Vagina (tissue), 2 donors: Measurements from ENCODE around the gene COL25A1. TPM values are rescaled to one million over a fixed set of nuclear protein-coding genes. Genes with fewer than 3 reads are reported as not detected.

Experiments used
- DNase-seq, 2 donors: peaks; one replicate each; pipeline ENCODE4 v3.0.0-alpha.2; 2017; ENCODE audit errors: extremely low spot score in 2 of 2
- H3K27ac ChIP-seq: fragments of 200-600 bp; sonication (generic); one replicate; pipeline ENCODE4 v1.5.1; 2019
- H3K27me3 ChIP-seq: fragments of 200-600 bp; sonication (generic); one replicate; pipeline ENCODE4 v1.5.1; 2019
- H3K36me3 ChIP-seq, 2 donors: fragments of 200-600 bp; sonication (generic); one replicate each; pipeline ENCODE4 v1.5.1; 2017 to 2019
- H3K4me1 ChIP-seq: fragments of 200-600 bp; sonication (generic); one replicate; pipeline ENCODE4 v1.5.1; 2019
- H3K4me3 ChIP-seq, 2 donors: fragments of 200-600 bp; sonication (generic); 1 replicate in 1 of 2; 2 replicates in 1 of 2; pipeline ENCODE4 v1.5.1; 2016 to 2019
- H3K9me3 ChIP-seq: fragments of 200-600 bp; sonication (generic); one replicate; pipeline ENCODE4 v1.5.1; 2019
- POLR2A ChIP-seq, 2 donors: fragments of 450-650 bp; IDR thresholded peaks; one replicate each; pipeline ENCODE4 v1.6.1; 2017; ENCODE audit warnings: antibody characterized with exemption in 2 of 2, mild to moderate bottlenecking in 2 of 2, moderate library complexity in 2 of 2
- POLR2AphosphoS5 ChIP-seq, 2 donors: sonication (generic); formaldehyde crosslinking; IDR thresholded peaks; one replicate each; pipeline ENCODE4 v1.9.0; 2017; ENCODE audit warnings: antibody characterized with exemption in 2 of 2, mild to moderate bottlenecking in 2 of 2, low read depth in 1 of 2; ENCODE audit not compliant: insufficient read depth in 1 of 2
- intact Hi-C: fragments of 100-400 bp; cut with DNase I; formaldehyde crosslinking; loops from one replicate; pipeline ENCODE4 v1.15.1; 2023
- total RNA-seq: library from RNA; depleted of rRNA; stranded (reverse); fragments of >200 nt; gene quantifications from one replicate; pipeline ENCODE4 v1.2.3, GENCODE V29; 2016
- TF ChIP-seq, protein P1 (sequence below), 3 experiments: fragments of 450-650 bp in 2 of 3; fragments of 200-600 bp in 1 of 3; sonication (generic) in 1 of 3; IDR thresholded peaks; one replicate each; pipeline ENCODE4 v1.5.1; 2017 to 2019; ENCODE audit warnings: antibody characterized with exemption in 3 of 3, mild to moderate bottlenecking in 2 of 3, moderate library complexity in 2 of 3

Gene COL25A1
- total RNA-seq, 1 donor from 2014 or later, result 0.49 TPM

DNA sequence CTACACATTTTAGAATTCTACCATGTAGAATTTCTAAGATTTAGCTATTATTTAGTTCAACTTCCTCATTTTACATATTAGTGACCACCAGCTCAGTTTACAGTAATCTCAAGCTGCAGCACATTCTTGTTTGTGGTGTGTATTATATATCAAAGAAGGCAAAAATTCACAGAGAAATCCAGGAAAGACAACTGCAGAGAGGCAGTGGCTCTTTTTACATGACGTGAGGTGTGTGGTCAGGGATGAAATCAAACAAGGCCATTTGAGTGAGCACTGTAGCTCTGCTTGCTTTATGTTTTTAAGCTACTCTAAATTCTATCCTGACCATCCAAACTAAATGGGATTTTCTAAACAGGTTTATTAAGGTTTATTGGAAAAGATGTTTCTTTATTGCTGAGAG, 71.1 kb downstream of the COL25A1 start:
- intact Hi-C loops, result no loop called here
- no peak for TF ChIP-seq POLR2AphosphoS5 (IDR thresholded peaks at IDR 0.05; ENCODE audit: insufficient read depth in 1 of 2, low read depth in 1 of 2)
- TF ChIP-seq, protein P1, sequence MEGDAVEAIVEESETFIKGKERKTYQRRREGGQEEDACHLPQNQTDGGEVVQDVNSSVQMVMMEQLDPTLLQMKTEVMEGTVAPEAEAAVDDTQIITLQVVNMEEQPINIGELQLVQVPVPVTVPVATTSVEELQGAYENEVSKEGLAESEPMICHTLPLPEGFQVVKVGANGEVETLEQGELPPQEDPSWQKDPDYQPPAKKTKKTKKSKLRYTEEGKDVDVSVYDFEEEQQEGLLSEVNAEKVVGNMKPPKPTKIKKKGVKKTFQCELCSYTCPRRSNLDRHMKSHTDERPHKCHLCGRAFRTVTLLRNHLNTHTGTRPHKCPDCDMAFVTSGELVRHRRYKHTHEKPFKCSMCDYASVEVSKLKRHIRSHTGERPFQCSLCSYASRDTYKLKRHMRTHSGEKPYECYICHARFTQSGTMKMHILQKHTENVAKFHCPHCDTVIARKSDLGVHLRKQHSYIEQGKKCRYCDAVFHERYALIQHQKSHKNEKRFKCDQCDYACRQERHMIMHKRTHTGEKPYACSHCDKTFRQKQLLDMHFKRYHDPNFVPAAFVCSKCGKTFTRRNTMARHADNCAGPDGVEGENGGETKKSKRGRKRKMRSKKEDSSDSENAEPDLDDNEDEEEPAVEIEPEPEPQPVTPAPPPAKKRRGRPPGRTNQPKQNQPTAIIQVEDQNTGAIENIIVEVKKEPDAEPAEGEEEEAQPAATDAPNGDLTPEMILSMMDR (IDR thresholded peaks at IDR 0.05), result no peak
- no peak for TF ChIP-seq POLR2A (IDR thresholded peaks at IDR 0.05)

DNA sequence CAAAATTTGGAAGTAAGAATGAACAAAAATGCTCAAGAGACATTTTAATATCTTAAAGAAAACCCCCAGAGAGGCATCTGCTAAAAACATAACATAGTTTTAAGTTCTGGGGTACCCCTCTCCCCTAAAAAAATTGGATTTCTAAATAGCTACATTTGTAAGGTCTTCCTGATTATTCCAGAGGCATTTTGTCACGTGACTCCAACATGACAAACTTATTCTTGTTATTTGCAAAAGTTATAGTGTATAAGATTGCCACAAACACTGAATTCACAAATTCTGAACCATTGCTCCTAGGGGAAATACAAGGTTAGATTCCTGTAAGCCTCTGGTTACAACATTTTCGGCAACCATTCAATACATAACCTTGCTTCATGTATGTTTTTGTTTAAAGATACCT, 73.4 kb downstream of the COL25A1 start:
- no peak for DNase-seq
- TF ChIP-seq POLR2A (IDR thresholded peaks at IDR 0.05), result no peak
- Histone ChIP-seq H3K4me1 (no peaks in the 10 kb centered on the region), H3K27ac (no peak overlapping the region), H3K4me3 (no peak overlapping the region), H3K36me3 (no peaks in the 10 kb centered on the region), H3K9me3 (no peaks in the 10 kb centered on the region), H3K27me3 (no peaks in the 10 kb centered on the region)
- intact Hi-C loops, result no loop called here

More for the DNA sequence above, 71.1 kb downstream of the COL25A1 start:
- no peak overlapping the region for H3K4me3 ChIP-seq
- H3K27ac ChIP-seq, result no peak overlapping the region
- H3K27me3 ChIP-seq, result no peaks in the 10 kb centered on the region
- no peak for DNase-seq
- H3K9me3 ChIP-seq, result no peaks in the 10 kb centered on the region
- H3K36me3 ChIP-seq, result no peaks in the 10 kb centered on the region
- no peaks in the 10 kb centered on the region for H3K4me1 ChIP-seq

GRCh38 chr4:109218288-109218687, 84.2 kb downstream of the COL25A1 start:
- Histone ChIP-seq H3K36me3 (no peaks in the 10 kb centered on the region), H3K4me3 (no peak overlapping the region), H3K27me3 (no peaks in the 10 kb centered on the region), H3K9me3 (no peaks in the 10 kb centered on the region), H3K4me1 (peaks cover 5% of the 10 kb centered on the region), H3K27ac (no peak overlapping the region)
- no peak for TF ChIP-seq POLR2AphosphoS5 (IDR thresholded peaks at IDR 0.05; ENCODE audit: insufficient read depth in 1 of 2, low read depth in 1 of 2)
- no peak for TF ChIP-seq POLR2A (IDR thresholded peaks at IDR 0.05)
- TF ChIP-seq, protein P1 (IDR thresholded peaks at IDR 0.05), result no peak
- intact Hi-C loops, result no loop called here
- no peak for DNase-seq

DNA sequence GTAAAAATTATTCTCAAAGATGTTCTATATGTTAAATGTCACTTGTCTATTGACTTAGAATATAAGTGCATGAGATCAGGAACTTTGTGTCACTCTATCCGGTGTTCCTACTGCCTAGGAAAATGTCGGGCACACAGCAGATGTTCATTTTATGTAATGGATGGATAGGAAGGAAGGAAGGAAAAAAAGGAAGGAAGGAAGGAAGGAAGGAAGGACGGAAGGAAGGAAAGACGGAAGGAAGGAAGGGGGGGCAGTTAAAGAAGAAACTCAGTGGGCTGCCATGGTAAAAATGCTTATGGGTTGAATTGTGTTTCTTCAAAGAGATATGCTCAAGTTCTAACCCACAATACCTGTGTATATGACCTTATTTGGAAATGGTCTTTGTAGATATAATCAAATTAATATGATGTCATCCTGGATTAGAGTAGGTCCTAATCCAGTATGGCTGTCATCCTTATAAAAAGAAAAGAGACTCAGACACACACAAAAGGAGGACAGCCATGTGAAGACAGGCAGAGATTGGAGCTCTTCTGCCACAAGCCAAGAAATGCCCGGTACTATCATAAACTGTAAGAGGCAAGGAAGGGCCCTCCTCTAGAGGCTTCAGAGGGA, 86.3 kb downstream of the COL25A1 start:
- Histone ChIP-seq H3K9me3 (no peaks in the 10 kb centered on the region), H3K36me3 (no peaks in the 10 kb centered on the region), H3K27ac (no peak overlapping the region), H3K27me3 (no peaks in the 10 kb centered on the region), H3K4me3 (no peak overlapping the region), H3K4me1 (peaks cover 5% of the 10 kb centered on the region)
- intact Hi-C loops, result no loop called here
- DNase-seq, result no peak
- TF ChIP-seq POLR2AphosphoS5 (IDR thresholded peaks at IDR 0.05; ENCODE audit: insufficient read depth in 1 of 2, low read depth in 1 of 2), result no peak
- TF ChIP-seq POLR2A (IDR thresholded peaks at IDR 0.05), result no peak

GRCh38 chr4:109215506-109215905, 87.0 kb downstream of the COL25A1 start:
- intact Hi-C loops, result no loop called here
- H3K4me1 ChIP-seq, result peaks cover 5% of the 10 kb centered on the region
- no peak overlapping the region for H3K4me3 ChIP-seq
- H3K36me3 ChIP-seq, result no peaks in the 10 kb centered on the region
- no peak for DNase-seq
- H3K27ac ChIP-seq, result no peak overlapping the region
- no peaks in the 10 kb centered on the region for H3K27me3 ChIP-seq
- no peaks in the 10 kb centered on the region for H3K9me3 ChIP-seq
- no peak for TF ChIP-seq POLR2AphosphoS5 (IDR thresholded peaks at IDR 0.05; ENCODE audit: insufficient read depth in 1 of 2, low read depth in 1 of 2)
- no peak for TF ChIP-seq POLR2A (IDR thresholded peaks at IDR 0.05)
- TF ChIP-seq, protein P1 (IDR thresholded peaks at IDR 0.05), result no peak

GRCh38 chr4:109214622-109215301, 87.7 kb downstream of the COL25A1 start:
- TF ChIP-seq POLR2AphosphoS5 (IDR thresholded peaks at IDR 0.05; ENCODE audit: insufficient read depth in 1 of 2, low read depth in 1 of 2) (no peak), POLR2A (IDR thresholded peaks at IDR 0.05) (no peak)
- TF ChIP-seq, protein P1 (IDR thresholded peaks at IDR 0.05), result no peak
- Histone ChIP-seq H3K27ac (no peak overlapping the region), H3K36me3 (no peaks in the 10 kb centered on the region), H3K9me3 (no peaks in the 10 kb centered on the region), H3K4me3 (no peak overlapping the region), H3K4me1 (peaks cover 5% of the 10 kb centered on the region), H3K27me3 (no peaks in the 10 kb centered on the region)
- intact Hi-C loops, result no loop called here
- no peak for DNase-seq
